Left hindlimb (tissue), 1 donor: ENCODE data around the gene GFOD2.
"Not testable (repeated sequence)": the region's sequence is repeated elsewhere in the genome, so short reads cannot be mapped to it uniquely, and the experiment has no call there.

Experiments used
- DNase-seq: peaks from one replicate; pipeline ENCODE4 v3.0.0-alpha.2; 2018

Gene GFOD2

GRCh38 chr16:67699265-67699664, 19.9 kb downstream of the GFOD2 start:
- DNase-seq = no peak

- no peak for DNase-seq
Measured at GRCh38 chr16:67697422-67698185, 21.5 kb downstream of the GFOD2 start.

DNA sequence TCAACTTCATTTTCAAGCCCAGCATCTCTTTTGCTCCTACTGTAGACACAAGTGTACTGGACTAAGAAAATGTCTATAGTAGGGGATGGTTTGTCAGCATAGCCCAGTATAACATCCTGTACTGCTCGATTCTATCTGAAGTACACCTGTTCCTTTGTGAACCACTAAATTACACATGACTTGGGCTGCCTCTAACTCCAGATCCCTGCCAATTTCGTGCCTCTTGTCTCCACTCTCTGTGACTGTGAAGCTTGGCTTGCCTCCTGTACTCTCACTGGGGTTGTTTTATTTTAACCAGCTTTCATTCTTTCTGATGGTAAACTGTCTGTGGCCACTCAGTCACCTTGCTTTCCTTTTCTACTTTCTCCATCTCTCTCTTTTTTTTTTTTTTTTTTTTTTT, 24.5 kb downstream of the GFOD2 start:
- no peak for DNase-seq

GRCh38 chr16:67693517-67694285, 25.4 kb downstream of the GFOD2 start:
- DNase-seq = not testable (repeated sequence)

DNA sequence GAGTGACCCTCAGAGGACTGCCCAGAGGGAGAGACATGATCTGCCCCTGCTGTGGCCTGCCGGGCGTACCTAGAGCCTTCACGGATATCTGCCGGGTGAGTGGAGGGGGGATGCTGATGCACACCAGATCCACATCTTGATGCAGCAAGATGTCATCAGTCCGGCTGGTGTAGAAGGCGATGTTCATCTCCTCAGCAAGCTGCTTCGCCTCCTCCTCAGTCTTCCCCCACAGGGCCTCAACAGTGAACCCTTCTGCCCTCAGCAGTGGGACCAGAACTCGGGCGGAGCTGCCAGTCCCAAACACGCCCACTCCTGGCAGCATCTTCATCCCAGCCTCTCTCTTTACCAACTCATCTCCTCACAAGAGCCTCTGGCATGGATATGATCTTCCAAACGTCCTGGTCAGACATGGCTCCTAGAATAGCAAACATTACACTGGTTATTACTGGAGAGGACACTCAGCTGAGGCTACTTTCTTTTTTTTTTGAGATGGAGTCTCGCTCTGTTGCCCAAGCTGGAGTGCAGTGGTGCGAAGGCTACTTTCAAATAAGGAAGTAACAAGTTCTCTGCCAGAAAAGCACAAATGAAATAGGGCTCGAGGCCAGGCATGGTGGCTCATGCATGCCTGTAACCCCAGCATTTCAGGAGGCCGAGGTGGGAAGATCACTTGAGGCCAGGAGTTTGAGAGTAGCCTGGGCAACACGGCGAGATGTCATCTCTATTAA, 33.6 kb downstream of the GFOD2 start:
- DNase-seq = no peak

- DNase-seq = no peak
Measured at GRCh38 chr16:67683767-67684166, 35.3 kb downstream of the GFOD2 start.

DNA sequence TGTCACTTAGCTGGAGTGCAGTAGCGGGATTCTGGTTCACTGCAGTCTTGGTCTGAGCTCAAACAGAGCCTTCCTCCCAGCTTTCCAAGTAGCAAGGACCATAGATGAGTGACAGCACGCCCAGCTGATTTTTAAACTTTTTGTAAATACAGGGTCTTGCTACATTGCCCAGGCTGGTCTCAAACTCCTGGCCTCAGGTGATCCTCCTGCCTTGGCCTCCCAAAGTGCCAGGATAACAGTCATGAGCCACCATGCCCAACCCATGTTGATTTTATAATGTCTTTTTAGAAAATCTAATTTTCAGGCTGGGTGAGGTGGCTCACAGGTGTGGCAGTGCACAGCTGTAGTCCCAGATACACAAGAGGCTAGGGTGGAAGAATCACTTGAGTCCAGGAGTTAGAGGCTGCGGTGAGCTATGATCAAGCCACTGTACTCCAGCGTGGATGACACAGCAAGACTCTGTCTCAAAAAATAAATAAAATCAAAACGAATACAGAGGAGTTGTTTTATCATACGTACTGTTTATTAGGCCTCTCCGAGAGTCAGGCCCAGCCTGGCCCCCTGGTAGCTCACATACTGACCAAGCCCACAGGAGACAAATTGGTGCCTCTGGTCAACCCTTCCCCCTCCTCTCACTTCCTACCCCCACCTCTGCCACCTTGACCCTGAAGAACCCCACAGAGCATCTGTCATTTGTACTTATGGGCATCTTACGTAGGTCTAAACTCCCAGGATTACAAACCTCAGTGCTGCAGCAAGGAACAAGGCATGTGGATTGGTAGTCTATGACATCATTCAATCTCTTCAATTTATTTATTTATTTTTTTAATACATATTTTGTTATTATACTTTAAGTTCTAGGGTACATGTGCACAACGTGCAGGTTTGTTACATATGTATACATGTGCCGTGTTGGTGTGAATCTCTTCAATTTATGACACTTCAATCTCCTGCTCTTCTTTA, 38.9 kb downstream of the GFOD2 start:
- no peak for DNase-seq

DNA sequence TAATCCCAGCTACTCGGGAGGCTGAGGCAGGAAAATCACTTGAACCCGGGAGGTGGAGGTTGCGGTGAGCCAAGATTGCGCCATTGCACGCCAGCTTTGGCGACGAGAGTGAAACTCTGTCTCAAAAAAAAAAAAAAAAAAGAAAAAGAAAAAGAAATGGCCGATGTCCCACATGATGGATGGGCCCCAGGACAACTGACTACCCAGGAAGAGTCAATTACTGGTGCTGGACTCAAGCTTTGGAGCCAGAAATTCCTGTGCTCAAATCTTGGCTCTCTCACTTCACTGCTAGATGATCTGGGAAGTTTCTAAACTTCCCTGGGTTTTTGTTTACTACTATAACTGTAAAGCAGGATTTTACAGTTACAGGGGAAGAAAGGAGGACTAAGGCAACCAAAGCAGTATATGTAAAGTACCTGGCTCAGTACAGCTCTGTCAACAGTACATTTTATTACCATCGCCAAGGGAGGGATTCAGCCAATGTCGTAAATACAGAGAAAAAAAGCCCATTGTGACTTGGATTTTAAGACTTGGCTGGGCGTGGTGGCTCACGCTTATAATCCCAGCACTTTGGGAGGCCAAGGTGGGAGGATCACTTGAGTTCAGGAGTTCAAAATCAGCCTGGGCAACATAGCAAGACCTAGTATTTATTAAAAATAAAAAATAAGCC, 40.6 kb downstream of the GFOD2 start:
- DNase-seq = no peak

- no peak for DNase-seq
Measured at GRCh38 chr16:67677712-67678111, 41.4 kb downstream of the GFOD2 start.

DNA sequence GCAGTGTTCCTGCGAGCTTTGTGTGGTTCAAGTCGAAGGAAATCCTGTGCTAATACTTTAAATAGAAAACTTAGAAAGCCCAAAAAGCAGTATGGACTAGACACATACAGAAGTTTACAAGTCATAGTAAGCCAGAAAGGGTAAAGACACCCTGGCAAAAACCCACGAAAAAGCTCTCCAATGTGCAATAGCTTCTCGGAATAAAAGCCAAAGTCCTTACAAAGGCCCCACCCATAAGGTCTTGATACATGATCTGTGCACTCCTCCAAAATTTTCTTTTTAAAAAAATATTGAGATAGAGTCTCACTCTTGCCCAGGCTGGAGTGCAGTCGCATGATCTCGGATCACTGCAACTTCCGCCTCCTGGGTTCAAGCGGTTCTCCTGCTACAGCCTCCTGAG, 42.2 kb downstream of the GFOD2 start:
- DNase-seq = no peak

- DNase-seq = no peak
Measured at GRCh38 chr16:67676516-67676915, 42.6 kb downstream of the GFOD2 start.

- no peak for DNase-seq
Measured at GRCh38 chr16:67675999-67676398, 43.1 kb downstream of the GFOD2 start.

- DNase-seq = no peak
Measured at GRCh38 chr16:67675579-67675935, 43.6 kb downstream of the GFOD2 start.

GRCh38 chr16:67674851-67675578, 44.1 kb downstream of the GFOD2 start:
- no peak for DNase-seq

GRCh38 chr16:67673712-67674580, 45.2 kb downstream of the GFOD2 start:
- no peak for DNase-seq

GRCh38 chr16:67672739-67673662, 46.1 kb downstream of the GFOD2 start:
- DNase-seq = no peak

- DNase-seq = no peak
Measured at GRCh38 chr16:67672306-67672705, 46.8 kb downstream of the GFOD2 start.

DNA sequence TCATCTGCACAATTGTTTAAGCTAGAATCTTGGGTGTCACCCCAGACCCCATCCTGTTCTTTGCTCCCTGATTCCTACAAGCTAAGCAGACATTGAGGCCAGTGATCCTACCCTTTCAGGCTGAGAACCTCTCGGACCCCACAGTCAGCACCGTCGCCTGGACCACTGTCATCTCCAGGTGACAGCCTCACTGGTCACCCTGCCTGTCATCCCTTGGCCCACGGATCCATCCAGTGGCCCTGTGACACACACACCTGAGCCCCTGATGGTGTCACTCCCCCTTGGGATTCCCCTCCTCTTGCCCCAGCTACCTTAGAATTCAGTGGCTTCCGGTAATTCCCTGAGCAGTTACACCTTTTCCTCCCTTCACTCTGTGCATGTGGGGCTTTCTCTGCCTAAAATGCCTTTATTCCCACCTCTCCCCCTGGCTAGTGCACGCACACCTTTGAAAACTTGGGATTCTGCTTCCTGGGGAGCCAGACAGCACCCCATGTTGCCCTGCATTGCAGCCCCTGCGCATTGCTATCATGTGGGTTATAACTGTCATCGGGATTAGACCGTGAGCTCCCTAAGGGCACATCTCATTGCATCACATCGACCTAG, 49.5 kb downstream of the GFOD2 start:
- DNase-seq = no peak
